ENCODE results near the gene GLI3.

GRCh38 chr7:41972776-41973175 lies 264.2 kb downstream of the GLI3 start:
- TF ChIP-seq CTCF (IDR thresholded peaks at IDR 0.05; ENCODE audit: insufficient read depth, low read depth, low read length) (no peak), EZH2 (IDR thresholded peaks at IDR 0.05; ENCODE audit: insufficient read depth, low read length) (no peak)
